ENCODE results near the gene ZNF789.
A peak's percentile ranks its signal among the peaks of the same experiment; 100 is the strongest.
"Not testable (repeated sequence)": the region's sequence is repeated elsewhere in the genome, so short reads cannot be mapped to it uniquely, and the experiment has no call there.

Gene ZNF789

GRCh38 chr7:99472561-99473314 is at the start of gene ZNF789:
Gene ZNF789 (plus strand): TSS chr7:99472890. CDS start chr7:99476457, 3,567 bp downstream.
- peak; percentile 100 for DNase-seq (ENCODE audit: low spot score)

- DNase-seq (ENCODE audit: low spot score), result no peak
Observed at GRCh38 chr7:99424932-99425730, 47.6 kb upstream of the ZNF789 start.

- DNase-seq (ENCODE audit: low spot score), result no peak
Observed at GRCh38 chr7:99428972-99429566, 43.6 kb upstream of the ZNF789 start.

- DNase-seq (ENCODE audit: low spot score), result no peak
Observed at GRCh38 chr7:99429756-99430155, 42.9 kb upstream of the ZNF789 start.

- DNase-seq (ENCODE audit: low spot score), result not testable (repeated sequence)
Observed at GRCh38 chr7:99431756-99432540, 40.7 kb upstream of the ZNF789 start.

- DNase-seq (ENCODE audit: low spot score), result no peak
Observed at GRCh38 chr7:99433158-99433557, 39.5 kb upstream of the ZNF789 start.

- DNase-seq (ENCODE audit: low spot score), result no peak
Observed at GRCh38 chr7:99437946-99438572, 34.6 kb upstream of the ZNF789 start.

GRCh38 chr7:99438573-99439480 is 33.9 kb upstream of the ZNF789 start, which contains the start of the genes CPSF4 and PTCD1:
Gene CPSF4 (plus strand): TSS chr7:99438943. CDS start chr7:99439083, 140 bp downstream.
Gene PTCD1 (minus strand): TSS chr7:99438798. CDS start chr7:99435242, 3,556 bp downstream.
- DNase-seq (ENCODE audit: low spot score), result peak; percentile 93

GRCh38 chr7:99440195-99440594 is 32.5 kb upstream of the ZNF789 start:
- no peak for DNase-seq (ENCODE audit: low spot score)

- no peak for DNase-seq (ENCODE audit: low spot score)
Observed at GRCh38 chr7:99446096-99446495, 26.6 kb upstream of the ZNF789 start.

- DNase-seq (ENCODE audit: low spot score), result no peak
Observed at GRCh38 chr7:99447943-99448342, 24.7 kb upstream of the ZNF789 start.

- DNase-seq (ENCODE audit: low spot score), result no peak
Observed at GRCh38 chr7:99448855-99449254, 23.8 kb upstream of the ZNF789 start.

- no peak for DNase-seq (ENCODE audit: low spot score)
Observed at GRCh38 chr7:99449326-99449725, 23.4 kb upstream of the ZNF789 start.

- DNase-seq (ENCODE audit: low spot score), result no peak
Observed at GRCh38 chr7:99451936-99452335, 20.8 kb upstream of the ZNF789 start.

- no peak for DNase-seq (ENCODE audit: low spot score)
Observed at GRCh38 chr7:99452541-99452940, 20.1 kb upstream of the ZNF789 start.

- DNase-seq (ENCODE audit: low spot score), result no peak
Observed at GRCh38 chr7:99453105-99453504, 19.6 kb upstream of the ZNF789 start.

- DNase-seq (ENCODE audit: low spot score), result no peak
Observed at GRCh38 chr7:99455874-99456273, 16.8 kb upstream of the ZNF789 start.

GRCh38 chr7:99456288-99456687 is 16.4 kb upstream of the ZNF789 start:
- DNase-seq (ENCODE audit: low spot score), result no peak

- no peak for DNase-seq (ENCODE audit: low spot score)
Observed at GRCh38 chr7:99457050-99457649, 15.5 kb upstream of the ZNF789 start.

Measured in germinal center (tissue), 1 donor.